Measurements from ENCODE around the gene CBLC. TPM values are rescaled to one million over a fixed set of nuclear protein-coding genes. Genes with fewer than 3 reads are reported as not detected.

Gene CBLC
- total and polyA plus RNA-seq, 10 of the 15 experiments (the other 5 are each of a cell fraction or from before 2014, with no cell fraction given), result not detected

GRCh38 chr19:44728178-44728577 lies 49.5 kb upstream of the CBLC start (continued):
- TF ChIP-seq ELK1 (IDR thresholded peaks at IDR 0.05; ENCODE audit: low read depth, low read length), result no peak
- 0 out of 4 replicates have a peak, but pooled peaks of 1 of the 2 experiments have one; percentile 21 for TF ChIP-seq IKZF2 (IDR thresholded peaks at IDR 0.05)
- 0 out of 2 replicates have a peak, but pooled peaks have one; percentile 34 for TF ChIP-seq MLLT1 (IDR thresholded peaks at IDR 0.05)

GRCh38 chr19:44729516-44730033 lies 48.1 kb upstream of the CBLC start:
- ChIA-PET SMC1A (ENCODE audit: uncharacterized antibody, unreplicated experiment) (interaction anchor here (1.1 to 8.7 kb wide), 5 partner anchors 11 to 41 kb away, joined by 3 to 115 read pairs (median 14); partner anchors contain the start of gene BCL3), RAD21 (ENCODE audit: unreplicated experiment) (interaction anchor here (0.6 to 3.5 kb wide), 3 partner anchors 35 to 41 kb away, joined by 3 to 27 read pairs (median 4); no protein-coding TSS in a partner anchor), POLR2A (interaction anchor here (0.7 to 1.9 kb wide), 2 partner anchors 9 to 139 kb away, joined by 3 to 11 read pairs; no protein-coding TSS in a partner anchor), CTCF (interaction anchor here (2.2 to 16.8 kb wide), 3 partner anchors 11 to 39 kb away, joined by 6 to 513 read pairs (median 10); no protein-coding TSS in a partner anchor)
- no peaks in the 10 kb centered on the region for H3K36me3 ChIP-seq (ENCODE audit: control insufficient read depth in 2 of 2, insufficient read depth in 2 of 2, low read length in 1 of 2)
- H3K9ac ChIP-seq (ENCODE audit: control insufficient read depth, insufficient read depth, low read length), result no peak overlapping the region
- H3K4me1 ChIP-seq (ENCODE audit: control insufficient read depth, insufficient read depth, low read length), result peaks cover 8% of the 10 kb centered on the region
- TF ChIP-seq NR2C2 (IDR thresholded peaks at IDR 0.05; ENCODE audit: borderline replicate concordance, control insufficient read depth, insufficient read length, low read depth), result no peak
- no peak for TF ChIP-seq KAT2A (conservative IDR thresholded peaks at IDR 0.05; ENCODE audit: control insufficient read depth, low read depth, low read length)
- TF ChIP-seq ASH2L (IDR thresholded peaks at IDR 0.05; ENCODE audit: borderline replicate concordance, low read depth), result no peak
- TF ChIP-seq PAX5 (IDR thresholded peaks at IDR 0.05; ENCODE audit: borderline replicate concordance, low read depth, low read length), result no peak
- intact Hi-C loops (cut with micrococcal nuclease; ENCODE audit: unreplicated experiment) (no loop called here), in situ Hi-C loops (cut with MboI) (no loop called here)
- H3K4me3 ChIP-seq, result no peak overlapping the region
- FAIRE-seq (no peak), ATAC-seq (no peak), DNase-seq (ENCODE audit: low read depth, low spot score) (no peak)
- no peaks in the 10 kb centered on the region for H3K27me3 ChIP-seq (replicated peaks in 1 of 2; ENCODE audit: control insufficient read depth in 2 of 2, insufficient read depth in 2 of 2, low read length in 1 of 2)
- no peak overlapping the region for H2AFZ ChIP-seq (ENCODE audit: control insufficient read depth, low read depth, low read length)
- H4K20me1 ChIP-seq (ENCODE audit: control insufficient read depth, insufficient read depth), result no peaks in the 10 kb centered on the region
- H3K9me3 ChIP-seq (replicated peaks; ENCODE audit: control insufficient read depth, insufficient read depth, low read length), result no peaks in the 10 kb centered on the region
- no TSS peak for BruUV-seq (replicated peaks)
- no peaks in the 10 kb centered on the region for H3K79me2 ChIP-seq (ENCODE audit: control insufficient read depth, insufficient read depth, low read length)
- no peak overlapping the region for H3K27ac ChIP-seq (ENCODE audit: control insufficient read depth, insufficient read depth)
- 9% methylated on average over 8 of the region's 8 CpGs for WGBS (ENCODE audit: insufficient coverage, insufficient replicate concordance, low lambda C conversion rate, missing lambda C conversion rate)
- H3K4me2 ChIP-seq (ENCODE audit: control insufficient read depth, insufficient read depth), result no peak overlapping the region

All from GM12878 (cell line).